RWPE1 (cell line): ENCODE measurements around the gene EXOG.

Experiments used
- CTCF ChIA-PET: fragments of 350-600 bp; sonication (Branson Sonifier 250); formaldehyde crosslinking; extraction: SDS; loops from one replicate; lab custom pipeline; 2021; lab: Yijun Ruan, JAX
- POLR2A ChIA-PET: fragments of 400-600 bp; formaldehyde crosslinking; extraction: SDS; loops from one replicate; lab custom pipeline; 2020; ENCODE audit warnings: antibody characterized with exemption; ENCODE audit not compliant: low non-redundant PET; lab: Yijun Ruan, JAX
- DNase-seq: peaks from one replicate; pipeline ENCODE4 v3.0.0; 2012; ENCODE audit warnings: low spot score
- H3K27ac ChIP-seq: fragments of 450-650 bp; 2 replicates; pipeline ENCODE4 v1.5.1; 2017
- TF ChIP-seq, protein P1 (sequence below): fragments of 450-650 bp; conservative IDR thresholded peaks from 2 replicates; pipeline ENCODE4 v1.5.1; 2017; ENCODE audit warnings: low read depth, mild to moderate bottlenecking

The EXOG gene

DNA sequence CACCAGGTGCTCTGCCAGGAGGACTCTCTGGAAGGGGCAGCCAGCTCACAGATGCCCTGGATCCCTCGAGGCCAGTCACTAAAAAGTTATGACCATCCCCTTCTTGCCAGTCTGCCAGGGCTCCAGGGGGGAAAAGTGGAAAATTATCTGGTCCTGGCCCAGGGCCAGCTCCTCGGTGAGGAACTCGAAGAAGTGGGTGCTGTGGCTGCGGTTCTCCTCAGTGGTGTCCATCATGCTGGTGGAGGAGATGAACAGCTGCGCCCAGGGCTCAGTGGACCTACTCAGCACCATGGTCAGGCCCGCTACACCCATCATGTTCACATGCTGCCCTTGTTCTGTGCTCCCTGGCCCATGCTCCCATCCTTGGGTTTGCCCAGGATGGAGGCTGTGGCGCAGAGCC is 19.2 kb downstream of the EXOG start:
- CTCF ChIA-PET = interaction anchor here (0.7 kb wide), 1 partner anchor 136 kb away, joined by 3 read pairs; no protein-coding TSS in a partner anchor

GRCh38 chr3:38516669-38517068 is 20.5 kb downstream of the EXOG start:
- ChIA-PET POLR2A (no interaction called here), CTCF (no interaction called here)
- TF ChIP-seq, protein P1, sequence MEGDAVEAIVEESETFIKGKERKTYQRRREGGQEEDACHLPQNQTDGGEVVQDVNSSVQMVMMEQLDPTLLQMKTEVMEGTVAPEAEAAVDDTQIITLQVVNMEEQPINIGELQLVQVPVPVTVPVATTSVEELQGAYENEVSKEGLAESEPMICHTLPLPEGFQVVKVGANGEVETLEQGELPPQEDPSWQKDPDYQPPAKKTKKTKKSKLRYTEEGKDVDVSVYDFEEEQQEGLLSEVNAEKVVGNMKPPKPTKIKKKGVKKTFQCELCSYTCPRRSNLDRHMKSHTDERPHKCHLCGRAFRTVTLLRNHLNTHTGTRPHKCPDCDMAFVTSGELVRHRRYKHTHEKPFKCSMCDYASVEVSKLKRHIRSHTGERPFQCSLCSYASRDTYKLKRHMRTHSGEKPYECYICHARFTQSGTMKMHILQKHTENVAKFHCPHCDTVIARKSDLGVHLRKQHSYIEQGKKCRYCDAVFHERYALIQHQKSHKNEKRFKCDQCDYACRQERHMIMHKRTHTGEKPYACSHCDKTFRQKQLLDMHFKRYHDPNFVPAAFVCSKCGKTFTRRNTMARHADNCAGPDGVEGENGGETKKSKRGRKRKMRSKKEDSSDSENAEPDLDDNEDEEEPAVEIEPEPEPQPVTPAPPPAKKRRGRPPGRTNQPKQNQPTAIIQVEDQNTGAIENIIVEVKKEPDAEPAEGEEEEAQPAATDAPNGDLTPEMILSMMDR = no peak
- DNase-seq = no peak
- no peak overlapping the region for H3K27ac ChIP-seq

More for the DNA sequence above, 19.2 kb downstream of the EXOG start:
- POLR2A ChIA-PET = no interaction called here
- TF ChIP-seq, protein P1 = no peak
- no peak for DNase-seq
- no peak overlapping the region for H3K27ac ChIP-seq

DNA sequence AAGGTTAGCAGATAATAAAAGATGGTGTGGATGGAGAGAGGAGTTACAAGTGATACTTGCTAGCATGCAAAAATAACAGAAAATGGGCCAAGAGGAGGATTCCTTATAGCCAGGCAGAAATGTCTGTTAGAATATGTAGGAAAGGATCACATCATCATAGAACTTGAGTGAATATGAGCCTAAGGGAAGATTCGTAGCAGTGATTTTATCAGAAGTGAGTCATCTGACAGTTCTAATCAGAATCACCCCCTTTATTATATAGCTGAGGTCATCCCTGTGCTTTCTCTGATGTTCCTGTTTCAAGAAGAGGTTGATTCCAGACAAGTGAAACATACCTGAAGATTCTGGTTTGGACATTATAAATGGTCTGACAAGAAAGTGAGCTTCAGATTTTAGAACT is 22.9 kb downstream of the EXOG start:
- no peak overlapping the region for H3K27ac ChIP-seq
- POLR2A ChIA-PET = no interaction called here
- TF ChIP-seq, protein P1 = no peak
- no peak for DNase-seq
- CTCF ChIA-PET = interaction anchor here (0.6 kb wide), 1 partner anchor 617 kb away, joined by 6 read pairs; no protein-coding TSS in a partner anchor

DNA sequence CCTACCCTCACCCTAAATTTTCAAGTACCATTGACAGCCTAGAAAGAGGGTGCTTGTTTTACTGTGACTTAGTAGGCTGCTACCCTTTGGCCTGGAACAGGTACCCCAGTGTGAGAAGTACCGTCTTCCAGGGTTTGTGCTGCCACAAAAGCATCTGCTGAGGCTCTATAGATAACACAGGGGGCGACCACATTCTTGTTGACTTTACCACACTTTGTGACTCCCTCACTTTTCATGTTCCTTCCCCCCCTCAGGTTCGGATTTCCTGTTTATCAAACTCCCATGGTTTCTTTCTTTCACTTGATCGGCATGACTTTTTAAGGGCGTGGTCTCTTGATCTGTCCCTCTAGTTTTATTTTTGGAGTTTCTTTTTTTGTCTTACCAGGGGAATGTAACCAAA is 23.5 kb downstream of the EXOG start:
- ChIA-PET CTCF (interaction anchor here (0.8 kb wide), 1 partner anchor 133 kb away, joined by 3 read pairs; no protein-coding TSS in a partner anchor), POLR2A (no interaction called here)
- H3K27ac ChIP-seq = no peak overlapping the region
- DNase-seq = no peak
- TF ChIP-seq, protein P1 = no peak

- TF ChIP-seq, protein P1 = peak; percentile 89
- DNase-seq = peak; percentile 47
- ChIA-PET POLR2A (no interaction called here), CTCF (interaction anchor here (0.6 to 1.4 kb wide), 13 partner anchors 11 to 510 kb away, joined by 3 to 9 read pairs (median 3); no protein-coding TSS in a partner anchor)
- H3K27ac ChIP-seq = no peak overlapping the region
These were observed 25.3 kb downstream of the EXOG start for GRCh38 chr3:38521391-38521987.

GRCh38 chr3:38522002-38522401 is 25.9 kb downstream of the EXOG start:
- H3K27ac ChIP-seq = no peak overlapping the region
- POLR2A ChIA-PET = no interaction called here
- TF ChIP-seq, protein P1 = no peak
- CTCF ChIA-PET = interaction anchor here (0.6 to 1.4 kb wide), 13 partner anchors 11 to 515 kb away, joined by 3 to 9 read pairs (median 3); no protein-coding TSS in a partner anchor
- no peak for DNase-seq
